GM12873 (cell line): ENCODE data around the gene CPA5.

Source experiments
- TF ChIP-seq, protein P1 (sequence below): IDR thresholded peaks from 2 replicates; pipeline ENCODE4 v1.5.1; 2012; ENCODE audit warnings: low read depth, mild to moderate bottlenecking, moderate library complexity, low read length, control low read depth; ENCODE audit not compliant: insufficient read depth; ENCODE audit errors: missing control alignments

CPA5 gene

DNA sequence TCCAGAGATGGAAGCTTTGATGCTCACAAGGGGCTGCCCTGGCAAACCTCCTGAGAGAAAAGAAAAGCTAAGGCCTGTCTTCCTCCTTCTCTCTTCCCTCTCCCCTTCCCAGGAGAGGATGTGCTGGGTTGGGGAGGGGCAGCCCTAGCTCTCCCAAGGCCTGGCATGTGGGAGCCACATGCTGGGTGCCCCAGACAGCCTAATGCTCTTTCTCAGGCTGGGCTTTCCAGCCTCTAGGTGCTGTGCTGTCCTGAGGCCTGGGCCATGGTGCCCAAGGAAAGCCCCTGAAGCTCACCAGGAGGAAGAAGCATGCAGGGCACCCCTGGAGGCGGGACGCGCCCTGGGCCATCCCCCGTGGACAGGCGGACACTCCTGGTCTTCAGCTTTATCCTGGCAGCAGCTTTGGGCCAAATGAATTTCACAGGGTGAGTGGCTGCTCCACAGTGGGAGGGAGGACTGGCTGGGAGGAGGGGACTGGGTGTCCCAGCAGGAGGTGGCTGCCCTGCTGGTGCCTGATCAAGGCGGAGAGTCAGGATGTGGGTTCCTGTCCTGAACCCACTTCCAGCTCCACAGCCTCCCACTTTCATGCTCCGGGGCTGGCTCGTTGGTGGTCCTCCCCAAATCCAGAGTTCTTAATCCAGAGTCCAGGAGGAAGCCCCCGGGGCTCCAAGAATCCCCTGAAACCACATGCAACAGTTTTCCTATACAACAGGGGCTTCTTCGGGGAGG lies 1.7 kb downstream of the CPA5 start:
- TF ChIP-seq, protein P1, sequence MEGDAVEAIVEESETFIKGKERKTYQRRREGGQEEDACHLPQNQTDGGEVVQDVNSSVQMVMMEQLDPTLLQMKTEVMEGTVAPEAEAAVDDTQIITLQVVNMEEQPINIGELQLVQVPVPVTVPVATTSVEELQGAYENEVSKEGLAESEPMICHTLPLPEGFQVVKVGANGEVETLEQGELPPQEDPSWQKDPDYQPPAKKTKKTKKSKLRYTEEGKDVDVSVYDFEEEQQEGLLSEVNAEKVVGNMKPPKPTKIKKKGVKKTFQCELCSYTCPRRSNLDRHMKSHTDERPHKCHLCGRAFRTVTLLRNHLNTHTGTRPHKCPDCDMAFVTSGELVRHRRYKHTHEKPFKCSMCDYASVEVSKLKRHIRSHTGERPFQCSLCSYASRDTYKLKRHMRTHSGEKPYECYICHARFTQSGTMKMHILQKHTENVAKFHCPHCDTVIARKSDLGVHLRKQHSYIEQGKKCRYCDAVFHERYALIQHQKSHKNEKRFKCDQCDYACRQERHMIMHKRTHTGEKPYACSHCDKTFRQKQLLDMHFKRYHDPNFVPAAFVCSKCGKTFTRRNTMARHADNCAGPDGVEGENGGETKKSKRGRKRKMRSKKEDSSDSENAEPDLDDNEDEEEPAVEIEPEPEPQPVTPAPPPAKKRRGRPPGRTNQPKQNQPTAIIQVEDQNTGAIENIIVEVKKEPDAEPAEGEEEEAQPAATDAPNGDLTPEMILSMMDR = no peak

DNA sequence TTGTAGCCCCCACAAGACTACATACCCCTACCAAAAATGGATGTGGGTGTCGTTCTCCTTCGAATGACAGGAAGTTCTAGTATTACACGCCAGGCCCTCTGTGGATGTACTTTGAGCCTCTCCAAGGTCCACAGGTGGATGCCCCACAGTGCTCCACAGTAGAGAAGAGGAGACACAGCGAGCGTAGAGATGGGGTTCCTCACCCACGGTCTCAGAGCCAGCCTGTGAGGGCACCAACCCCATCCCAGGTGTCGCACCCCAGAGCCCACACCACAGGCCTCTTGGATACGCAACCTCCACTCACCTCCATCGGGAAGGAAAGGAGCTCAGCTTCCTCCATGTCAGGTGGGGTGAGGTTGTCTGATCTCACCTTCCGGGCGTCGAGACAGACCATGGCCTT lies 2.3 kb downstream of the CPA5 start:
- TF ChIP-seq, protein P1 = no peak

DNA sequence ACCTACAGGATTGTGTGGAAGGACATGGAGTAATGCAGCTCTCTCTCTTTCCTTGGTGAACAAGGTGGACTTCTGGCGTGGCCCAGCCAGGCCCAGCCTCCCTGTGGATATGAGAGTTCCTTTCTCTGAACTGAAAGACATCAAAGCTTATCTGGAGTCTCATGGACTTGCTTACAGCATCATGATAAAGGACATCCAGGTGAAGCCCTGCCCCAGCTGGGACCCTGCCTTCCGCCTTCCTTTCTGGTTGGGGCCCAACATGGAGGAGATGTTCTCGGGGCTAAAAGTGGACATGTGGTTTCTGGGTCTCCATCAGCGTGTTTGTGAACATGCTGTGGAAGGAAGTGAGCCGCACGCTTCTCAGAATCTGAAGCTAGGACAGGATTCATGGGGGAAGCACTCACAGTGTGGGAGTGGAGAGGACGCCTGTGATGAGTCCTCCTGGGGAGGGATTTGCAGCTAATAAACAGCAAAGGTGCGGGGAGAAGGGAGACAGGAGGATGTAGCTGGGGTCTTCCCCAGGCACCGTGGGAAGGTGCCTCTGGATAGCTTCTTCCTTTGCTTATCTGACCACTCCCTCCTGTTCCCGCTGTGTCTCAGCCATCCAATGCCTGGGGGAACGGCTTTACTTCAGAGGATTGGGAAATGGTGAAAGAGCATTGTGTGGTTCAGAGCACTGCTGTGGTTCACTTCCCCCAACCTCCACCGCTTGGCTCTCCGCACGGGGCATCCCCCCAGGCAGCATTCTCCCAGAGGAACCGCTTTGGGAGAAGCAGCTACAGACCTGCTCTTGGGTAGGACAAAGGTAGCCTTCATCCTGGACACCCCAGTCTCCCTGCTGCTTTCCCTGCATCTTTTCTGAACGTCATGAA lies 5.5 kb downstream of the CPA5 start:
- TF ChIP-seq, protein P1 = no peak

DNA sequence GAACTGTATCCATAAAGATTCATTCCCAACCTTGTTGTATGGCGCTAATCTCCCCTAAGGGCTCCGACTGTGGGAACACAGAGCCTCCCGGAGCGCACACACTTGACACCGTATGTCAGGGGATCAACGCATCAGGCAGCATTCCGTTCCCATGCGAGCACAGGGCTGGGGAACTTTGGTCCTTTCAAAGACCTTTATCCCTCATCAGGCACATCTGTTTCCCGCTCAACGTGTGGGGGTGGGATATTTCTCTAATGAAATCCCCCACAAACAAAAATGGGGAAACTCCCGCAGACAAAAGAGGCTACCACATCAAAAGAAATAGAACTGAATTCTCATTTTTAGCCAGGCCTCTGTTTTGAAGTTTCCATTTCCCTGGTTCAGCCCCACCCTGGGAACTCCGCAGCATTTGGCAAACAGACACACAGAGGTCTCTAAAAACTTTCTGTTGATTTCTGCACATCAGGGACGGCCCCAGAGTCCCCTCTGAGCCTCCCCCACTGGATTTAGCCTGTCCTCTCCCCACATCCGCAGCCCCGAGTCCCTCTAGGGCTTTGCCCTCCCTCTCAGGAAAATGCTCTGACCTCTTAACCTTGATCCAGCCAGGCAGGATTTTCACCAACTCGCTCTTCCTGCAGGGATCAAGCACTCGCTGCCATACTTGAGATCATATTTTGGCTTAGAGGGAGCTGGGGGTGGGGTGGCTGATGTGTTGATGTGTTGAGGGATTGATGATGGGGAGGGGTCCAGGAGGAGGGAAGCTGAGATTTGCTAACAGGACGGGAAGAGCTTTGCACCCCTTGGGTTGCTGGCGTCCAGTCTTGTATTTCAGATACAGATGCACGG lies 6.6 kb downstream of the CPA5 start:
- TF ChIP-seq, protein P1 = no peak

DNA sequence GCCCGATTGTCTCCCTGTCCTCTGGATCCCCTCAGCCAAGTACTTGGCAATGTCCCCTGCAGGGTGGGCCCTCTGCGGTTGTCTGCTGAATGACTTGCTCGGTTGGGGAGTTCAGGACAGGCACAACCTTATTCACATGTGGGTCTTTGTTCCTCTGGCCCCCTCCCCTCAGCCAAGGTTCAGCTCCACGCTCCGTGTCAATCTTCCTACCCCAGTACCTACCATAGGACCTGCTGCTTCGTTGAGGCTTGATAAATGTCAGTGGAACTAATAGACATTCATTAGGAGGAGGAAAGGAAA lies 7.1 kb downstream of the CPA5 start:
- TF ChIP-seq, protein P1 = no peak

DNA sequence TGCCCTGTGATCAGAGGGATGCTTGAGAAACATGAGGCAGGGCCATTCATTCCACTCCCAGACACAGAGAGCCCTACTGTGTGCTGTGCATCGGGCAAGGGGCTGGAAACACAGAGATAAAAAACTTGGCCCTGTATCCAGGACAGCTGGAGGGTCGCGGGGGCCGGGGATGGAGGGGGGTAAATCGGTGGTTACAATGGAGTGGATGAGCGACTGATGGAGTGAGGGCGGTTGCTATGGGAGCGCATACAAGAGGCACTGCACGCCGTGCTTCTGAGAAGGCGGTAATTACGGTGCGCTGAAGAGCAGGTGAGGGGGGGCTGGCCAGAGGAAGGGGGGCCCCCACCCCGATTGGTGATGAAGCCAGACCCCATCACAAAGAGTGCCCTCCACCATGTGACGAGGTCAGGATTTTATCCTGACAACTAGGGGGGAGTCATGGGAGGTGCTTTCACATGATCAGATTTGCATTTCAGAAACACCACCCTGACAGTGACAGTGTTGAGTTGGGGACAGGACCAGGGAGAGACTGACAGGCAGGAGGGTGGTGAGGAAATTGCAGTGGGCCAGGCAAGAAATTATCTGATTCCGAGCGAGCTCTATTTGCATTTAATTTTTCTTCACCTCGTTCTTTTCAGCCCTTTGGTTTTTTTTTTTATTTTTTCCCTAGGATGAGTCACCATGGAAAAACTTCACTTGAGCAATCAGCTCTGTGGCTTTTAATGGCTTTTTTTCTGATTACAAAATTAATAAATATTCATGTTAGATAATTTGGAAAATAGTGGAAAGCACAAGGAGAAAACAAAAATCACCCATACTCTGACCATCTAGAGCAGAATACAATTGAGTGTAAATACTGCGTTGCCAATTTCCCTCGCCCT lies 7.8 kb downstream of the CPA5 start:
- TF ChIP-seq, protein P1 = no peak
